Kidney (tissue), 14 donors: ENCODE measurements around the gene TULP4. TPM values are rescaled to one million over a fixed set of nuclear protein-coding genes. Genes with fewer than 3 reads are reported as not detected.

ENCODE experiments used
- DNase-seq, 5 donors: peaks; one replicate each; pipeline ENCODE4 v3.0.0-alpha.2; 2013 to 2020
- FAIRE-seq: peaks from 2 replicates; lab custom pipeline; 2012; peaks lifted over from hg19 to GRCh38; lab: Jason Lieb, UNC
- H3K27ac ChIP-seq, 2 donors: one replicate each; pipeline ENCODE4 v1.7.0; 2013; ENCODE audit warnings: low read depth in 2 of 2, low read length in 2 of 2, inconsistent platforms in 1 of 2
- H3K27me3 ChIP-seq: one replicate; pipeline ENCODE4 v1.7.1; 2013; ENCODE audit warnings: low read length, inconsistent platforms; ENCODE audit not compliant: control insufficient read depth, insufficient read depth
- H3K36me3 ChIP-seq, 3 donors: one replicate each; pipeline versions ENCODE4 v1.7.0 to v1.7.1; 2013; ENCODE audit warnings: low read length in 3 of 3, control low read depth in 1 of 3, inconsistent platforms in 1 of 3; ENCODE audit not compliant: insufficient read depth in 3 of 3, control insufficient read depth in 2 of 3
- H3K4me1 ChIP-seq, 3 donors: one replicate each; pipeline versions ENCODE4 v1.7.0 to v1.7.1; 2013; ENCODE audit warnings: low read length in 3 of 3, inconsistent platforms in 1 of 3, low read depth in 1 of 3; ENCODE audit not compliant: control insufficient read depth in 2 of 3, insufficient read depth in 2 of 3
- H3K4me3 ChIP-seq, 3 donors: one replicate each; pipeline versions ENCODE4 v1.7.0 to v1.8.1; 2013; ENCODE audit warnings: low read length in 3 of 3, control low read depth in 1 of 3, inconsistent platforms in 1 of 3
- H3K9ac ChIP-seq, 3 donors: one replicate each; pipeline versions ENCODE4 v1.7.0 to v1.7.1; 2013; ENCODE audit warnings: low read length in 3 of 3, control low read depth in 1 of 3, inconsistent platforms in 1 of 3
- H3K9me3 ChIP-seq, 3 donors: one replicate each; pipeline versions ENCODE4 v1.7.0 to v1.7.1; 2013; ENCODE audit warnings: low read length in 3 of 3, control low read depth in 1 of 3, inconsistent platforms in 1 of 3; ENCODE audit not compliant: control insufficient read depth in 2 of 3, insufficient read depth in 1 of 3
- intact Hi-C: fragments of 100-400 bp; cut with DNase I; formaldehyde crosslinking; loops from one replicate; pipeline ENCODE4 v1.11.1; 2022
- polyA plus RNA-seq: library from polyadenylated mRNA; stranded (reverse); fragments of 350-450 nt; fragmentation: Illumina TruSeq; extraction: RNeasy Lipid Tissue Mini Kit (QIAGEN cat#74804); gene quantifications from one replicate; pipeline ENCODE4 v1.2.3, GENCODE V29; 2014; ENCODE audit warnings: low read depth, low replicate concordance; ENCODE audit not compliant: insufficient read depth
- total RNA-seq: library from RNA; stranded (reverse); fragmentation: NEBNext Ultra II Directional; extraction: Animal tissue kit (Norgen Biotek cat#: 25700); gene quantifications from one replicate; pipeline ENCODE4 v1.2.1, GENCODE V29; 2021
- TF ChIP-seq, protein P1 (sequence below): IDR thresholded peaks from 3 replicates; pipeline ENCODE4 v1.5.1; 2012; ENCODE audit warnings: mild to moderate bottlenecking, moderate library complexity, borderline replicate concordance; ENCODE audit not compliant: insufficient read depth; ENCODE audit errors: extremely low read depth
- donor health status: control.
- donor health status: control.
- donor health status: control.
- donor health status: control.
- donor health status: control.
- donor health status: DM: yes; HTN: yes; CAD: no.
- donor health status: Normal renal cell carcinoma (clear cell type).

TULP4 gene
- total and polyA plus RNA-seq, 2 donors from 2014 or later, result 3.3 to 114 TPM

DNA sequence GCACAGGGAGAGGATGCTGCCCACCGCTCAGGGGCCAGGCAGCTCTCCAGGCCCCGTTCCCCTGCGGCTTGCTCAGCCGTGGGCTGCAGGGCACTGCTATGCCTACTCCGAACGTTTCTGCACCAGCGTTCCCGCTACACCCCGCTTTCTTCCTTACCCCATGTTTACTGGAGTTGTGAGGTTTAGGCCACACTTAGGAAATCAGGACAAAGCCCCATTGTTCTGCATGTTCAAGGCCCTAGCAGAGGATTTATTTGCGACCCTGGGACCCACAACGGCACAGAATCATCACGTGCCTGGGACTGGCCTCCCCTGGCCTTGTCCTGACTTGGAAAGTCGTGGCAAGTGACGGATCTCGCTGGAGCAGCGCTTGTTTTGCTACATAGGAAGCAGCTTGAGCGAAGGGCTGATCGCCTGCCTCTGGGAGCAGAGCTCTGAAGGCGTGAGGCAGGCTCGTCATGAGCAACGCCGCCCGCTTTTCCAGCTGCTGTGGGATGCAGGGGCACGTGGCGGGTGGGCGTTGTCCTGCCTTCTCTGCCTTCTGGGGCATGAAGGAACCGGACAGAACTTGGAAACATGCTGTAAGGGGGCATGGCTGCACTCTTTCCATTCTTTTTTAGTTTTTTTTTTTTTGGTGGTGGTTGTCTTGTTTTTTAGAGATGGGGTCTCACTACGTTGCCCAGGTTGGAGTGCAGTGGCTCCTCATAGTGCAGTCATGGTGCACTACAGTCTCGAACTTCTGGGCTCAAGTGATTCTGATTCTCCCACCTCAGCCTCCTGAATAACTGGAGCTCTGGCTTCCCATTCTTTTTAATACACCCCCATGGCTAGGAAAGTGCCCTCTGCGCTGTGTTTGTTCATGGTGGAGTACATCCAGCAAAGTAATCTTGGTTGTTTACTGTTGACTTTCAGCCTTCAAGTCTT lies 233.0 kb downstream of the TULP4 start:
- TF ChIP-seq, protein P1, sequence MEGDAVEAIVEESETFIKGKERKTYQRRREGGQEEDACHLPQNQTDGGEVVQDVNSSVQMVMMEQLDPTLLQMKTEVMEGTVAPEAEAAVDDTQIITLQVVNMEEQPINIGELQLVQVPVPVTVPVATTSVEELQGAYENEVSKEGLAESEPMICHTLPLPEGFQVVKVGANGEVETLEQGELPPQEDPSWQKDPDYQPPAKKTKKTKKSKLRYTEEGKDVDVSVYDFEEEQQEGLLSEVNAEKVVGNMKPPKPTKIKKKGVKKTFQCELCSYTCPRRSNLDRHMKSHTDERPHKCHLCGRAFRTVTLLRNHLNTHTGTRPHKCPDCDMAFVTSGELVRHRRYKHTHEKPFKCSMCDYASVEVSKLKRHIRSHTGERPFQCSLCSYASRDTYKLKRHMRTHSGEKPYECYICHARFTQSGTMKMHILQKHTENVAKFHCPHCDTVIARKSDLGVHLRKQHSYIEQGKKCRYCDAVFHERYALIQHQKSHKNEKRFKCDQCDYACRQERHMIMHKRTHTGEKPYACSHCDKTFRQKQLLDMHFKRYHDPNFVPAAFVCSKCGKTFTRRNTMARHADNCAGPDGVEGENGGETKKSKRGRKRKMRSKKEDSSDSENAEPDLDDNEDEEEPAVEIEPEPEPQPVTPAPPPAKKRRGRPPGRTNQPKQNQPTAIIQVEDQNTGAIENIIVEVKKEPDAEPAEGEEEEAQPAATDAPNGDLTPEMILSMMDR, result no peak
- no peak for DNase-seq
- Histone ChIP-seq H3K9me3 (no peaks in the 10 kb centered on the region), H3K27me3 (no peaks in the 10 kb centered on the region), H3K27ac (no peak overlapping the region), H3K36me3 (no peaks in the 10 kb centered on the region), H3K4me3 (no peak overlapping the region), H3K9ac (no peak overlapping the region), H3K4me1 (no peaks in the 10 kb centered on the region)
- FAIRE-seq, result no peak
- intact Hi-C loops, result no loop called here

DNA sequence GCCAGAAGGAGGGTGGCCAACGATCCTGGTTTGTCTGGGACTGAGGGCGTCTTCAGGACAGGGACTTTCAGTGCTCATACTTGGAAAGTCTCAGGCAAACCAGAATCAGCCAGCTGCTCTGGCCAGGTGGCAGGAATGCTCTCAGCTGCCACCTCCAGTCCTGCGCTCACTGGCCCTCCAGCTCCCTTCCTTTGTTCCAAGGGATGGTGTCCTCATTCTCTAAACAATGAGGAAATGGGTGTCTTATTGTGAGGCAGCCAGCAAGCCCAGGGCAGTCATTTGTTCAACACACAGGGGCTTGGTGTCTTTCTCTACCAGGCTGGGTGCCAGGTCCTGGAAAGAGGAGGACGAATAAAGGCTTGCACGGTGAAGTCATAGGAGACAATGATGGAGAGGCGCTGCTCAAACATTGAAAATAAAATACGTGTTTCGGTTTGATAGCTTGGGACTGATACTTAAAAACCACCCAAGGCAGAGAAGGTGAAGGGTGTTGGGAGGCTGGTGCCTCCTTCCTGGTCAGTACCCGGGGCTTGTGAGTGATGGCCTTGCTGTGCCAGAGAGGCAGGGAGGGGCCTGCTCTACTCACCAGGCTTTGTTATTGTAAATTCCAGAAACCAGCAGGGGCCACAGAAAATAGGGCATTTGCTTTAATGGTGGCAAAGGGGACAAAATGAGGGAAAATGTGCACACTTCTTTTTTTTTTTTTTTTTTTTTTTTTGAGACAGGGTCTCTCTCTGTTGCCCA lies 236.3 kb downstream of the TULP4 start:
- Histone ChIP-seq H3K9ac (no peak overlapping the region), H3K27ac (no peak overlapping the region), H3K9me3 (no peaks in the 10 kb centered on the region), H3K4me3 (no peak overlapping the region), H3K27me3 (no peaks in the 10 kb centered on the region), H3K4me1 (no peaks in the 10 kb centered on the region), H3K36me3 (no peaks in the 10 kb centered on the region)
- intact Hi-C loops, result no loop called here
- TF ChIP-seq, protein P1, result no peak
- DNase-seq, result no peak
- no peak for FAIRE-seq

DNA sequence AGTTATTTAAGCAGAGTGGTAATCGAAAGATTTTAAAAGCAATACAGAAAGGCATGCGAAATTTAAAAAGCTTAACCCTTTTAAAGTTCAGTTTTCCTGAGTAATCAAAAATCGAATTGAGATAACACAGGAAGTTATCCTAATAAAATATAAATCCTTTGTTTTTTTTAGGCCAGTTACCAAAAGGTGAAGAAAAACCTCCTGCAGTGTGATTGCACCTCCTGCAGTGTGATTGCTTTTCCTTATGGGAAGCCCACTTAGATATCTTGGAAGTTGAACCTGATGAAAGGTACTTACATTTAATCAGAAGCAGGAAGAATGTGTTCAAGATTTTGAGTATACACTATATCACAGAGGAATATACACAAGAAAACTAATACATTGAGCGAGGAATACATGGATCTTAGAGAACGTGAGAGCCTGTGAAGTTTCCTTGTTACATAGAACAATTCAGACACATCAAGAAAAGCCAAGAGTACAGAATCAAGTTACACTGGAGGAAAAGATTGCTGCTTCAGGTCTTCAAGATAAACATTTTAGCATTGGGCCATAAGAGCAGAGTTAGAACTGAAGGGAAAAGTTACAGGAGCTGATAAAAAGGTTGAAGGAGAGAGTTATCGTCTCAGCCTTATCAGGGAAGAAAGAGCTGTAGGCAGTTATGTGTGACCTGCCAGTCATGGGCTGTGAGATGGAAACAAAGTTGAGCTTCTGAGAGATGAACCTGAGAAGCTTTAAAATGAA lies 240.0 kb downstream of the TULP4 start:
- no peaks in the 10 kb centered on the region for H3K9me3 ChIP-seq
- H3K27ac ChIP-seq, result no peak overlapping the region
- no peak overlapping the region for H3K9ac ChIP-seq
- no peak for FAIRE-seq
- no peaks in the 10 kb centered on the region for H3K36me3 ChIP-seq
- TF ChIP-seq, protein P1, result no peak
- intact Hi-C loops, result no loop called here
- no peaks in the 10 kb centered on the region for H3K27me3 ChIP-seq
- DNase-seq, result no peak
- H3K4me3 ChIP-seq, result no peak overlapping the region
- no peaks in the 10 kb centered on the region for H3K4me1 ChIP-seq
